Measurements from ENCODE around the gene RANBP6.

DNA sequence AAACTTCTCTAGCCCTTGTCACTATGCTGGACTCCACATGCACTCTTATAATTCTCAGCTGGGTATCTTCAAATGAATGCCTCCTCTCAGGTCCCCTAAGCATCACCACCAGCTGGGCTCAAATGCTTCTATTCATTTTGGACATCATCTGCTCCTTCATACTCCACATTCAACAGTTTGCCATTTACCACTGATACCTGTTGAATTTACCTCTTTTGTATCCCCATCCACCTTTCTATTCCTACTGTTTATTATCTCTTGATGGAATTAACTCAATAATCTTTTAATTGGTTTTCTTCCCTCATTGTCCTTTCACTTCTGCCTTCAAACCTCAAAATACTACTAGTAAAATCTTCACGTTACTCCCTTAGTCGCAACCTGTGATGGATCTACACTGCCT lies 14.5 kb downstream of the RANBP6 start:
- TF ChIP-seq CTCF (IDR thresholded peaks at IDR 0.05; ENCODE audit: poor library complexity, severe bottlenecking) (no peak), POLR2AphosphoS5 (IDR thresholded peaks at IDR 0.05) (no peak), EZH2 (IDR thresholded peaks at IDR 0.05; ENCODE audit: borderline replicate concordance, insufficient read depth, low read length, poor library complexity, severe bottlenecking) (no peak)

All from neural cell (in vitro differentiated cells).